PC-9 (cell line): ENCODE data around the gene DMWD.

Experiments used
- CTCF ChIP-seq: fragments of 200-600 bp; sonication (generic); conservative IDR thresholded peaks from 2 replicates; pipeline ENCODE4 v1.6.1; 2017; ENCODE audit warnings: mixed run types, antibody characterized with exemption, mild to moderate bottlenecking, moderate library complexity
- EZH2 ChIP-seq: fragments of 200-600 bp; sonication (generic); IDR thresholded peaks from 2 replicates; pipeline ENCODE4 v1.8.0; 2017; ENCODE audit warnings: antibody characterized with exemption, low read depth

GRCh38 chr19:45772130-45772840, 20.4 kb downstream of the DMWD start:
- no peak for TF ChIP-seq CTCF
- TF ChIP-seq EZH2, result no peak
